Stomach (tissue), 9 donors: ENCODE data around the gene BCAR3. TPM values are rescaled to one million over a fixed set of nuclear protein-coding genes. Genes with fewer than 3 reads are reported as not detected.
A peak's percentile ranks its signal among the peaks of the same experiment; 100 is the strongest.

ENCODE experiments used
- DNase-seq, 2 donors: peaks; one replicate each; pipeline versions ENCODE4 v3.0.0 to v3.0.0-alpha.2; 2013 to 2019
- H3K27ac ChIP-seq, 5 donors: fragments of 200-600 bp in 4 of 5; sonication (generic) in 4 of 5; one replicate each; pipeline ENCODE4 v1.5.1; 2013 to 2019; ENCODE audit warnings: mild to moderate bottlenecking in 1 of 5, moderate library complexity in 1 of 5
- H3K27me3 ChIP-seq, 3 donors: fragments of 200-600 bp; sonication (generic); one replicate each; pipeline ENCODE4 v1.5.1; 2017 to 2019; ENCODE audit warnings: mixed run types in 1 of 3
- H3K36me3 ChIP-seq, 4 donors: fragments of 200-600 bp; sonication (generic); 1 replicate in 3 of 4; 2 replicates in 1 of 4; pipeline ENCODE4 v1.5.1; 2016 to 2019
- H3K4me1 ChIP-seq, 4 donors: fragments of 200-600 bp; sonication (generic); one replicate each; pipeline ENCODE4 v1.5.1; 2016 to 2019
- H3K4me3 ChIP-seq, 4 donors: fragments of 200-600 bp; sonication (generic) in 3 of 4; one replicate each; pipeline ENCODE4 v1.5.1; 2016 to 2019; ENCODE audit warnings: mild to moderate bottlenecking in 1 of 4
- H3K9me3 ChIP-seq, 4 donors: fragments of 200-600 bp; sonication (generic); one replicate each; pipeline ENCODE4 v1.5.1; 2016 to 2019
- EP300 ChIP-seq: sonication (generic); formaldehyde crosslinking; IDR thresholded peaks from one replicate; pipeline ENCODE4 v1.6.1; 2017; ENCODE audit warnings: antibody characterized with exemption
- POLR2A ChIP-seq, 4 donors: fragments of 450-650 bp; IDR thresholded peaks; one replicate each; pipeline ENCODE4 v1.6.1; 2016; ENCODE audit warnings: antibody characterized with exemption in 4 of 4, control low read depth in 2 of 4, mild to moderate bottlenecking in 1 of 4, moderate library complexity in 1 of 4
- POLR2AphosphoS5 ChIP-seq, 3 donors: sonication (generic); formaldehyde crosslinking; IDR thresholded peaks; one replicate each; pipeline ENCODE4 v1.6.1; 2016; ENCODE audit warnings: antibody characterized with exemption in 3 of 3
- WGBS, 5 donors: extraction: QIAGEN DNeasy Blood & Tissue Kit in 3 of 5; methylation state at CpG; one replicate each; pipeline versions ENCODE4 v1.1.5 to v1.1.7; 2013 to 2018; 5-methylcytosine and 5-hydroxymethylcytosine counted together
- intact Hi-C: fragments of 100-400 bp; cut with DNase I; formaldehyde crosslinking; loops from one replicate; pipeline ENCODE4 v1.15.1; 2023; ENCODE audit warnings: low total_unique reads
- polyA plus RNA-seq, 3 donors: library from polyadenylated mRNA; stranded (reverse); fragments of 200-250 nt; gene quantifications; one replicate each; pipeline ENCODE4 v1.2.3, GENCODE V29; 2013
- total RNA-seq, 5 donors: library from RNA; depleted of rRNA; stranded (reverse); fragments of >200 nt; gene quantifications; one replicate each; pipeline versions ENCODE4 v1.1.0 to v1.2.3, GENCODE V29; 2014 to 2016
- TF ChIP-seq, protein P1 (sequence below), 7 experiments: fragments of 450-650 bp in 4 of 7; fragments of 200-600 bp in 3 of 7; sonication (generic) in 3 of 7; IDR thresholded peaks; one replicate each; pipeline ENCODE4 v1.5.1; 2016 to 2019; ENCODE audit warnings: antibody characterized with exemption in 7 of 7, control low read depth in 2 of 7, mild to moderate bottlenecking in 1 of 7
- donor health status: healthy with polysubstance abuse.
- donor health status: Bipolar disorder and iron deficiency.
- donor health status: healthy.

BCAR3 gene
- total and polyA plus RNA-seq, 8 donors = 5.6 to 28.0 (median 19.3) TPM

DNA sequence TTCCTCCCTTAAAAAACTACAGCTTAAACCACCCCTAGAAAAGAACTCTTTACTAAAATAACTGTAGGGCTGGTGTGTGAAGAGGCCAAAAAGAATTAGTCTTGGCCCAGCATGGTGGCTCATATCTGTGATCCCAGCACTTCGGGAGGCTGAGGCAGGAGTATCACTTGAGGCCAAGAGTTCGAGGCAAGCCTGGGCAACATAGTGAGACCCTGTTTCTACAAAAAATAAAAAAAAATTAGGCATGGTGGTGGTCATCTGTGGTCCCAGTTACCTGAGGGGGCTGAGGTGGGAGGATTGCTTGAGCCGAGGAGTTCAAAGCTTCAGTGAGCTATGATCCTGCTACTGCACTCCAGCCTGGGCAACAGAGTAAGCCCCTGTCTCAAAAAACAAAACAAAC, 44.9 kb downstream of the BCAR3 start:
- DNase-seq = no peak
- Histone ChIP-seq H3K36me3 (peaks cover 0 to 13% (median 0%) of the 10 kb centered on the region in 4 donors), H3K27ac (peak overlapping the region in 2 of 5 donors; percentile 3 to 32), H3K4me3 (no peak overlapping the region), H3K4me1 (peaks cover 0 to 25% (median 9%) of the 10 kb centered on the region in 4 donors), H3K27me3 (no peaks in the 10 kb centered on the region), H3K9me3 (no peaks in the 10 kb centered on the region)
- intact Hi-C loops = loop anchor here (10.0 kb wide), 1 partner anchor 208 kb away; no protein-coding TSS in a partner anchor
- WGBS, 5 donors = 88 to 97% (median 96%) methylated on average over 3 of the region's 3 CpGs
- TF ChIP-seq POLR2AphosphoS5 (IDR thresholded peaks at IDR 0.05) (no peak), POLR2A (IDR thresholded peaks at IDR 0.05) (no peak), EP300 (no peak)
- TF ChIP-seq, protein P1, sequence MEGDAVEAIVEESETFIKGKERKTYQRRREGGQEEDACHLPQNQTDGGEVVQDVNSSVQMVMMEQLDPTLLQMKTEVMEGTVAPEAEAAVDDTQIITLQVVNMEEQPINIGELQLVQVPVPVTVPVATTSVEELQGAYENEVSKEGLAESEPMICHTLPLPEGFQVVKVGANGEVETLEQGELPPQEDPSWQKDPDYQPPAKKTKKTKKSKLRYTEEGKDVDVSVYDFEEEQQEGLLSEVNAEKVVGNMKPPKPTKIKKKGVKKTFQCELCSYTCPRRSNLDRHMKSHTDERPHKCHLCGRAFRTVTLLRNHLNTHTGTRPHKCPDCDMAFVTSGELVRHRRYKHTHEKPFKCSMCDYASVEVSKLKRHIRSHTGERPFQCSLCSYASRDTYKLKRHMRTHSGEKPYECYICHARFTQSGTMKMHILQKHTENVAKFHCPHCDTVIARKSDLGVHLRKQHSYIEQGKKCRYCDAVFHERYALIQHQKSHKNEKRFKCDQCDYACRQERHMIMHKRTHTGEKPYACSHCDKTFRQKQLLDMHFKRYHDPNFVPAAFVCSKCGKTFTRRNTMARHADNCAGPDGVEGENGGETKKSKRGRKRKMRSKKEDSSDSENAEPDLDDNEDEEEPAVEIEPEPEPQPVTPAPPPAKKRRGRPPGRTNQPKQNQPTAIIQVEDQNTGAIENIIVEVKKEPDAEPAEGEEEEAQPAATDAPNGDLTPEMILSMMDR (IDR thresholded peaks at IDR 0.05) = no peak

DNA sequence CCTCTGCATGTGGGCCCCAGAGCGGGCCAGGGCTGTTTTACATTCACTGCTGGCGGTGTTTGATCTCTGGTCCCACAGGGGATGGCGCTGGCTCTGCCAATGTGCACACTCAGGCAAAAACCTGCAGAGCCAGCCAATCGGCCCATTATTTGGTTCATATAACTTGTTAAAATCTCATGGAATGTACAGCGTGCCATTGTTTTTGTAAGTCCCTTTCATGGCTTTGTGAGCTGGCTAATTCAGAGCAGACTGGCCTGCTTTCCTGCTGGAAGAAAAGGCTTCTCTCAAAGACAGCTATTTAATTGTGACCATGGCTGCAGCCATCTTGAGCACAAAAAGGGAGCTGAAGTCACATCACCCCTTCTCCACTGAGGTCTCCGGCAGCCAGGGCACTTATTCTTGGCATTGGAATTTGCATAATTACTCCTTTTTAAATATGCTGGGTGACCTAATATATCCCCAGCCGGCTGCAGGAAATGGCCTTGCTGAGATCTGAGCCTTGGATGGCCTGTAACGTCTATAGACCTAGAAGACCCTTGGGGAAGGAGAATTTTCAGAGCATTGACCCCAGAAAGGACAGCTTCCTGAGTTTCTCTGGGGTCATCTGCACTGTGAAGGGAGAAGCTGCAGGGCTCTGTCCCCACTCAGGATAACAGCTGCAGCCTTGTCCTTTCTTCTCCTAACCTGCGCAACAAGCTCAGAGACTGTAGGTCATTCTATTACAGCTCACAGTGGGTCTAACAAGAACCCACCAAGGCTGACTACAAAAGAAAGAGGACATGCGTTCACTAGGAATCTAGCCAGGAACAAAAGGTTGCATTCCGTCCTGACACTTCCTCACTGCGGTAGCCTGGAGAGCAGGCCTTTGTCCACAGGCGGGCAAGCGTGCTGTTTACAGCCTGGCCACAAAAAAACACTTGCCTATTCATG, 45.8 kb downstream of the BCAR3 start:
- Histone ChIP-seq H3K36me3 (peaks cover 0 to 6% (median 0%) of the 10 kb centered on the region in 4 donors), H3K4me1 (peaks cover 0 to 28% (median 8%) of the 10 kb centered on the region in 4 donors), H3K27ac (peak overlapping the region in 3 of 5 donors; percentile 3 to 34 (median 32)), H3K27me3 (no peaks in the 10 kb centered on the region), H3K4me3 (no peak overlapping the region), H3K9me3 (no peaks in the 10 kb centered on the region)
- TF ChIP-seq, protein P1 (IDR thresholded peaks at IDR 0.05) = no peak
- TF ChIP-seq POLR2A (IDR thresholded peaks at IDR 0.05) (no peak), EP300 (no peak), POLR2AphosphoS5 (IDR thresholded peaks at IDR 0.05) (no peak)
- intact Hi-C loops = loop anchor here (10.0 kb wide), 1 partner anchor 209 kb away; no protein-coding TSS in a partner anchor
- 79 to 88% (median 85%) methylated on average over 14 of the region's 14 CpGs for WGBS, 5 donors
- DNase-seq = peak in 1 of 2 donors; percentile 37

DNA sequence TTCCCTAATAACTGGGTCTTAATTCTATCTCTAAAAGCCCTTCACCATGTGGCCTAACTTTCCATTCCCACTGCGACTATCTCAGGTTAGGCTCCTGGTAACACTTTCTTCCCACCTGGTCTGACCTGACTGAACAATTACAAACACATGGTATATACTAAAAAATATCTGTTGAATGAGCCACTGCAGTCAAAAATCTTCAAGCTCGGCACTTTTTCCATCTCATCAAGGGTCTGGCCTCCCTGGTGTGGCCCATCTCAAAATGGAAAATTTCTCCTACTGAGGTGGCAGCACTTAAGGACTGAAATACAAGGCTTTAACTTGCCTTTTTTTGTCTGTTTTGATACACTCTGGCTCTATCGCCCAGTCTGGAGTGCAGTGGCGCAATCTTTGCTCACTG, 48.3 kb downstream of the BCAR3 start:
- TF ChIP-seq, protein P1 (IDR thresholded peaks at IDR 0.05) = no peak
- TF ChIP-seq POLR2A (IDR thresholded peaks at IDR 0.05) = no peak
- TF ChIP-seq POLR2AphosphoS5 (IDR thresholded peaks at IDR 0.05) = no peak
- no peak for TF ChIP-seq EP300
- no peak for DNase-seq
- Histone ChIP-seq H3K4me1 (peaks cover 0 to 28% (median 8%) of the 10 kb centered on the region in 4 donors), H3K4me3 (no peak overlapping the region), H3K27me3 (no peaks in the 10 kb centered on the region), H3K36me3 (no peaks in the 10 kb centered on the region), H3K9me3 (no peaks in the 10 kb centered on the region), H3K27ac (no peak overlapping the region)
- intact Hi-C loops = loop anchor here (5.0 to 10.0 kb wide), 3 partner anchors 179 to 211 kb away; no protein-coding TSS in a partner anchor
- WGBS, 5 donors = 90 to 100% (median 97%) methylated on average over 4 of the region's 4 CpGs

DNA sequence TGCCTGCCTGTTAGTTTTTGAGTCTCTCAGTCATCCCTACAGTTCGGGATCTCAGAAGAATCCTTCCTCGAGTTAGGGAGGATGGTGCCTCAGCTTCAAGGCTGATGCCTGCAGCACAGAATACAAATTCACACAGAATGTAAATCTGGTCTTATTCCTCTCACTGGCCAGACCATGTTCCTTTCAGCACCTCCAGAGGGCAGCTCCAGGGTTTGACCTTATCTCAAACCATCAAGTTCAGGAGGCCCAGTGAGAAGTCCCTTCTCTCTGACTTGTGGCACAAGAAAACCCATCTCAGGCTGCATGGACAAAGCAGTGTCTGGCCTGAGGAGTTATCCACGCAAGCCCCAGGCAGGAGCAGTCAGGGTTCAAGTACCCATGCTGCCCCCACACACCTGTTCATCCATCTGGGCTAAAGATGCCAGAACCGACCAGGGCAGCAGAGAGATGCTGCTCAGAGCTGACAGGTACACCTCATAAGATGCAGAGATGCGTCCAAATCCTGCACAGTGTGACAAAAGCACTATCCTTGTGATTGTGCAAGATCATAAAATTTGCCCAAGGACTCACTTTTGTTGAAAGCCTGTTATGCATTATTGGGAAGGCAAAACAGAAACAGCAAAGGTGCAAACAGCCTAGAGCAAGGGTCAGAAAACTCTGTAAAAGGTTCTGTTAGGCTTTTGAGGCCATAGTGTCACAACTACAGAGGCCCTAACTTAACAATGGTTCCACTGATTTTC, 49.8 kb downstream of the BCAR3 start:
- WGBS, 5 donors = 79 to 92% (median 85%) methylated on average over 5 of the region's 5 CpGs
- Histone ChIP-seq H3K4me3 (no peak overlapping the region), H3K4me1 (peaks cover 0 to 15% (median 7%) of the 10 kb centered on the region in 4 donors), H3K27ac (no peak overlapping the region), H3K9me3 (no peaks in the 10 kb centered on the region), H3K36me3 (no peaks in the 10 kb centered on the region), H3K27me3 (no peaks in the 10 kb centered on the region)
- no peak for TF ChIP-seq POLR2A (IDR thresholded peaks at IDR 0.05)
- TF ChIP-seq, protein P1 (IDR thresholded peaks at IDR 0.05) = peak in 3 of 7 experiments; percentile 11 to 21 (median 16)
- no peak for TF ChIP-seq POLR2AphosphoS5 (IDR thresholded peaks at IDR 0.05)
- TF ChIP-seq EP300 = no peak
- peak in 1 of 2 donors; percentile 43 for DNase-seq
- intact Hi-C loops = loop anchor here (5.0 to 10.0 kb wide), 3 partner anchors 181 to 213 kb away; no protein-coding TSS in a partner anchor
